NCI-H1930 (cell line): ENCODE results near the gene SLC37A1.
"Not testable (repeated sequence)": the region's sequence is repeated elsewhere in the genome, so short reads cannot be mapped to it uniquely, and the experiment has no call there.

ENCODE experiments used
- DNase-seq, 2 experiments: peaks; one replicate each; lab custom pipeline; 2025; lab: John Stamatoyannopoulos, UW

The SLC37A1 gene

DNA sequence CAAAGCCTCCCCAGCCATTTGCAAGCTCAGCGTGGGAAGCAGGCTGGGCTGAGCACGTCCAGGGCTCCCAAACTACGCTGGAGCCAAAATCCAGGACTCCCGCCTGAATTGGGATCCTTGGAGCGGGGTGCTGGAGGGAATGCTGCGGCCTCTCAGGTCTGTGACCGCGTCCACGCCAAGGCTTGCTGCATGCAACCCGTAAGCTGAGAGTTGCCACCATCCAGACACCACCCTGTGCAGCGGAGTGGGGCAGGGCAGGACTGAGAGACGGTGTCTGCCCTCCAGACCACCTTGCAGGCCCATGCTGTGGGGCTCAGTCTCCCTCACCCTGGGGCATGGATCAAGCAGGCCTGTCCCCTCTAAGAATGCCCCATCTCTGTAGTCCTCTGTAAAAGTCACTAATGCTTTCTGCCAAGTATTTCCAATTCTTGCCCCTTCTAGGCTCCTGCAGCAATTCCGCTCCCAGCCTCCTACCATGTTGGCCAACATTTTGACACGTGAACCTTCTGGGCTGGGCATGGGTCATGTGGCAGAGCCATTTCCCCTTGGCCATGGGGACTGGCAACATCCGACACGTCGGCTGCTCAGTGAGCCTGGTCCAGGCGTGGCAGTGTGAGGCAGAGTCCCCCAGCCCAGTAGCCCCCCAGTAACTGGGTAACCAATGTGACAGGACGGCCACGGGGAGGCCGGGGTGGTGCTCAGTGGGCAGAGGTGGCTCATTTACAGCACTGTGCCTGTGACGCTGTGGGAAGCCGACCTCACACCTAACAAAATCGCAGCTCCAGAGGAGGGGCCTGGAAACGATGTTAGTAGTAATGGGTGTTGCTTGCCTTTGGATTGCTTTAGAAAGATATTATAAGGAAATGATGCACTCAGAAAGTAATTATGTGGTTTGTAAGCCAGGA, 81.9 kb downstream of the SLC37A1 start:
- no peak for DNase-seq

DNA sequence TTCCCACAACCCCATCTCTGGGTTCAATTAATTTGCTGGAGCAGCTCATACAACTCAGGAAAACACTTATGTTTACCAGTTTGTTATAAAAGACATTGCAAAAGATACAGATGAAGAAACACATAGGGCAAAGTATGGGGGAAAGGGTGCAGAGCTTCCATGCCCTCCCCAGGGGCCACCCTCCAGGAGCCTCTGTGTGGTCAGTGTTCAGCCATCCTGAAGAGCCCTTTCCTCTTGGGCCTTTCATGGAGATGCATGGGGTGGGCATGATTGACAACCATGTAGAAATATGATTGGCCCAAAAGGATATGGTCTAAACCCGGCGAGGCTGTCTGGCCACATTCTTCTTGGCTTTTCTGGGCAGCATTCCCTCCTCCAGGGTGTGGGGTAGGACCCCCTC, 83.0 kb downstream of the SLC37A1 start:
- no peak for DNase-seq

GRCh38 chr21:42597487-42598158, 84.0 kb downstream of the SLC37A1 start:
- DNase-seq: no peak

DNA sequence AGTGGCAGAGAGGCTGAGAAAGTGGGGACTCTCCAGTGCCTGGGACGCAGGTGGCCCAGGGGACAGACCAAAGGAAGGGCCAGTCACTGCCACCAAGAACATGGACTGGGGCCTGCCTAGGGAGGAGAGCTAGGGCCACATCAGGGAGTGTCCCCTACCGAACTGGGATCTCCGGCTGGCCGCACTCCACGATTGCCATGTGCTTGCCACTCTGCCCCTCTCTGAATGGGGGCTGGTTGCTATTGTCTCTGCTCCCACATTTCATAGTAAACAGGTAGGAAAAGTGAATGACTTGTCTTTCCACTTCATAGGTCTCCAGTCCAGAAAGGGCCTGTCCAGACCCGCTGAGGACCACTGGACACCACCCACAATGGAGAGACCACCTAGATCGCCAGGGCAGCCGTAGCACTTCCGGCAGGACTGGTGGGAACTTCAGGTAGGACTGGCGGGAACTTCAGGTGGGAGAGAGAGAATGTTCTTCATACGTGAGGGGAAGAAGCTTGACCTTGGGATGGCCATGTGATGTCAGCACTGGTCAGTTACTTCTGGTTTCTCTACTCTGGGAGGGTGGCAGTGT, 84.6 kb downstream of the SLC37A1 start:
- DNase-seq: no peak

- DNase-seq: no peak
Measured at GRCh38 chr21:42599486-42599885, 85.8 kb downstream of the SLC37A1 start.

GRCh38 chr21:42599962-42600361, 86.3 kb downstream of the SLC37A1 start:
- DNase-seq: no peak

DNA sequence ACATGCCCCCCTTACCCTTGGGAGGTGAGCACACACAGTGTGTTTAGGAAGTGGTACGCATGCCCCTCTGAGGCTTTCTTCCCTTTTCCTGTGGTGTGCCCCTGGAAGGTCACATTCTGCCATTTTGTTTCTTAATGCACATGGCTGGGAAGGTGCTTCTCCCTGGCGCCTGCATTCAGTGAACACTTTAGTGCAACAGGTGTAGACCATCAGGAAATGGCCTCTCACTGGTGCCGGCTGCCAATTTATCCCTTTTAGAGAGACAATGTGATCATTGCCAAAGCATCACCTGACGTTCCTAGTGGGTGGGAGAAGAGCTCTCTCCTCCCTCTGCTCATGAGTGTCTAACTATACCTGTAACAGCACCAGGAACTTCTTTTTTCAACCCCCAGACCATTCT, 88.0 kb downstream of the SLC37A1 start:
- DNase-seq: no peak

- no peak for DNase-seq
Measured at GRCh38 chr21:42607102-42607501, 93.5 kb downstream of the SLC37A1 start.

DNA sequence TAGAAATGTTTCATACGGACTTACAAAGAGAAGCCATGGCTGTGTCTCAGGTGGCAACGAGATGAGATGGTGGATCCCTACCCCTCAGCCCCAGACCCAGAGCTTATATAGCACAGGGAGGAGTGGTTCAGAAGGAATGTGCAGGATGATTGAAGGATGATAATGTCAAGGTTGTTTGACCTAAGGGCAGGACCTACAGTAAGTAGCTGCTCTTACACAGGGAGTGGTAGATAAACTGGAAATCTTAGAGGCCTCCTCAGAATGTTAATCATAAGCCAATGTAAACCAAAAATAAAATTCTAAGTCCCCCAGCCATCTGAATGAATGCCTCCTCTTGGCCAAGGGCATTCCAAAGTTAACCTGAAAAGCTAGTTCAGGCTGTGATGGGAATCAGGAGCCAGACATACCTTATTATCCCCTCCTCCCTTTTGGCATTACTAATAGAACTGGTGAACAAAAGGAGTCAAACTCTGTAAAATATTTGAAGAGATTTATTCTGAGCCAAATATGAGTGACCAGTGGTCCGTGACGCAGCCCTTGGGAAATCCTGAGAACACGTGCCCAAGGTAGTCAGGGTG, 94.0 kb downstream of the SLC37A1 start:
- no peak for DNase-seq

DNA sequence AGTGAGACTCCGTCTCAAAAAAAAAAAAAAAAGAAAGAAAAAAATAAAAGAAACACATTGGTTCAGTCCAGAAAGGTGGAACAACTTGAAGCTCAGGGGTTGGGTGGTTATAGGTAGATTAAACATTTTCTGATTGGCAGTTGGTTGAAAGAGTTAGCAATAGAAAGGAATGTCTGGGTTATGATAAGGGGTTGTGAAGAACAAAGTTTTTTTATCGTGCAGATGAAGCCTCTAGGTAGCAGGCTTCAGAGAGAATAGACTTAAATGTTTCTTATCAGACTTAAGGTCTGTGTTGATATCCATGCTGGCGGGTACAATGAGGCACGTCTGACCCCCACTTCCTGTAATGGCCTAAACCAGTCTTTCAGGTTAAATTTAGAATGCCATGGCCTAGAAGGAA, 94.8 kb downstream of the SLC37A1 start:
- DNase-seq: no peak

DNA sequence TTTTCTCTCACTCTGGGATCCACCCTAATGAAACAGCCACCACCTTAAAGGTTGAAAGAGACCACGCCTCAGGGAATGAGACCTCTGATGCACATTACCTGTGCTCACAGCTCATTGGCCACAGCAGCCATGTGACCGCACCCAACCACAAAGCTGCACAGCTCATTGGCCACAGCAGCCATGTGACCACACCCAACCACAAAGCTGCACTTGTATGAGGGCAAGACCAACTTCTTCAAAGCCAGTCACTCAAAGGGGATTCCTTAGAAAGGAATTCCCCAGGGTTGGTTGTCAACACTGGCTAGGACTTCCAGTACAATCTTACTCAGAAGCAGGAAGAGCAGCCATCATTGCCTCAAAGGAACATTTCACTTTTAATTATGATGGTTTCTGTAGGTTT, 96.2 kb downstream of the SLC37A1 start:
- DNase-seq: no peak

GRCh38 chr21:42611852-42612251, 98.2 kb downstream of the SLC37A1 start:
- DNase-seq: no peak

DNA sequence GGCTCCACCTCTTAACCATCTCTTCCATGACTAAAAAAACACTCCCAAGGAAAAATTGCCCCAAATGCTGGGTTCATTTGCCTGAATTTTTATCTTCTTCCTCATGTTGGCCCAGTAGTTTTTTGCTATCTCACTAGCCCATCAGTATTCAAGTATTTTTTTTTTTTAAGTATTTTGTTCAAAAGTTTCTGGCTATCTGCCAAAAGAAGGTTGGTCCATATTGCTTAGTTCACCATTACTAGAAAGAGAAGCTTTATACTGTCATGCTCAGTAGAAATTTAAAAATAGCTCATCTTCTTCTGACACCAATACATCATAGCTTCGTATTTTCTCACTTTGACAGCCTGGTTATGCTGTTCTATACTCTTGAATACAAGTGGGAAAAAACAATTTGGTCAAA, 98.7 kb downstream of the SLC37A1 start:
- DNase-seq: no peak

GRCh38 chr21:42613756-42614155, 100.1 kb downstream of the SLC37A1 start:
- DNase-seq: no peak

DNA sequence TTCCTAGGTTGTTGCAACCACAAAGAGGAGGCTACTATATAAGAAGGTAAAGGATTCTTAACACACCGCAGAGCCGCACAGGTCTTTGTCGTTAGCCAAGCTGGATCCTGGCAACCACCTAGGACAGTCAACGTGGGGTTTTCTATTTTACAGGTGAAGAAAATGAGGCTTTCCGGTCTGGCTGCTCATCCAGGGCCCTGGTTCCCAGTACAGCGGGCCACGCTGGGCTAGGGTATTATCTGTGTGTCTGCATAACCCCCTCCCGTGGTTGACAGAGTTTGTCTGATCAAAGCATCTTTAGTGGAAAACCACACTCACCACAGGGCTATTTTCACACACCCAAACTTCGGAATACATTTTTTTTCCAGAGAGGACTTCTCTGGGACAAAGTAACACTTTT, 100.7 kb downstream of the SLC37A1 start:
- DNase-seq: no peak

GRCh38 chr21:42614811-42615351, 101.2 kb downstream of the SLC37A1 start:
- DNase-seq: peak; percentile 26 to 30

- DNase-seq: not testable (repeated sequence)
Measured at GRCh38 chr21:42615377-42615776, 101.7 kb downstream of the SLC37A1 start.

DNA sequence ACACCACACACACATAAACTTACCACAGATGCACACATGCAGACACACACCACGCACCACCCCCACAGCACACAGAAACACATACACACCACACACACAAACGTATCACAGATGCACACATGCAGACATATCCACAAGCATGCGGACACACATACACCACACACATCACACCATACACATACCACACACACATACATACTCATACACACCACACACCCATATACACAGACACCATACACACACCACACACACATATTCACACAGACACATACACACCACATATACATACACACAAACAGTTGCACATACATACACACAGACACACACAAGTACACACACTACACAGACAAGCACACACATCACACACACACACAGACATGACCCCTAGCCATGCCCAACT, 102.3 kb downstream of the SLC37A1 start:
- DNase-seq: no peak

GRCh38 chr21:42616446-42616845, 102.8 kb downstream of the SLC37A1 start:
- no peak for DNase-seq

DNA sequence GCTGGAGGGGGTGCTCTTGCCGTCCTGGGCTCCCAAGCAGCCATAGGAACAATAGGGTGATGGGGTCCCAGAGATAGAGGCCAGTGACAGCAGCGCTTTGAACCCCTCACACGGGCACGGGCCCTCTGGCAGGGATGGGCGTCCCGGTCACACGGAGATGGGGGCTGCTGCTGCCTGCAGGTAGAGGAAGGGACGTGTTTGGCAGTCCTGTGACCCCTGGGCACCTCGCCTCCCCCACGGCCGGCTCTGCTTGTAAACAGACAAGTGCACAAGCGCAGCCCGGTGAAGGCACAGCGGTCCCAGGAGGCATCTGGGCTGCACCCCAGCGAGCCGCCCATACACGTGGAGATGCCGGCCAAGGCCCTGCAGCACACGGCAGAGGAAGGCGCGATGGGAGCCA, 103.3 kb downstream of the SLC37A1 start:
- DNase-seq: no peak

GRCh38 chr21:42617486-42617885, 103.8 kb downstream of the SLC37A1 start:
- no peak for DNase-seq

GRCh38 chr21:42618707-42619102, 105.1 kb downstream of the SLC37A1 start:
- no peak for DNase-seq
